SH-SY5Y (cell line): Measurements from ENCODE around the gene AHSP.

Source experiments
- GATA2 ChIP-seq: IDR thresholded peaks from 2 replicates; pipeline ENCODE4 v1.6.1; 2011; ENCODE audit warnings: mild to moderate bottlenecking, low read depth, low read length
- GATA3 ChIP-seq: IDR thresholded peaks from 2 replicates; pipeline ENCODE4 v1.6.1; 2011; ENCODE audit warnings: low read depth, mild to moderate bottlenecking, low read length, moderate library complexity

The AHSP gene, protein sequence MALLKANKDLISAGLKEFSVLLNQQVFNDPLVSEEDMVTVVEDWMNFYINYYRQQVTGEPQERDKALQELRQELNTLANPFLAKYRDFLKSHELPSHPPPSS

DNA sequence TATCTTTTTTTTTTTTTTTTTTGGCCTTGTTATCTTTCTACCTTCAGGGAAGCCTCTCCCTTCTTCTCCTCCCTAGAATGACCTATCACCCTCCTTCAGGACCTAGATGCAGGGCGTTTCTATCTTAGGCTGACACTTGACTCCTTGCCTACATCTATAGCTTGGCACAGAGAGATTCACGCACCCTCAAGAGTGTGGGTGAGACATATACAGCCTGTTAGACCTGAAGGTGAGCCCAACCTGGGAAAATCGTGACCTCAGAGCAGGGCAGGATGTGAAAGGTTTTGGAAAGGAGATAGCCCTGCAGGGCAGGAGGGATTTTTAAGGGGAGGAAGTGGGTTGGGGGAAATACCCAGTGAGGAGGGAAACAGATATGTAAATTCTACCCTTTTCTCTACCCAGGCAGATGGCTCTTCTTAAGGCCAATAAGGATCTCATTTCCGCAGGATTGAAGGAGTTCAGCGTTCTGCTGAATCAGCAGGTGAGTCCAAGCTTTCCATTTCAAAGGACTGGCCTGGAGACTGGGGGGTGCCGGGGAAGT is at the start of gene AHSP:
AHSP (plus strand) TSS at position 167 of the 541 bp plus-strand sequence; CDS start at position 407, 240 bp downstream.
- TF ChIP-seq GATA2: no peak
- TF ChIP-seq GATA3: no peak

DNA sequence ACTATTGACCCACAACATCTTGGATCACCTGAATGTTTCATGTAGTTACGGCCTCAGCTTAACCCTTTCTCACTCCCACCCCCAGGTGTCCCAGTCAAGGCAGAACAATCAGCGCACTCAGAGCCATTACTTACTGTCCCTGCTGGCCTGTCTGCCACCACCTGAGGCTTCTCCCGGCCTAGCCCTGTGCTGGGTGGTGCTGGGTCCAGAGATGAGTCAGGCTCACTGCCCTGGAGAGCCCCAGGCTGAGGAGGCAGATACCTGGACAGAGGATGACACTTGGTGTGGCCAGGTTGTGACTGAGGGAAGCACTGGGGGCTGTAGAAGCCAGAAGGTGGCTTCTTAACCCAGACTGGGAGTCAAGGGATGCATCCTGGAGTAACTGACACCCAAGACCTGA is 48.7 kb upstream of the AHSP start:
- TF ChIP-seq GATA2 (no peak), GATA3 (no peak)

DNA sequence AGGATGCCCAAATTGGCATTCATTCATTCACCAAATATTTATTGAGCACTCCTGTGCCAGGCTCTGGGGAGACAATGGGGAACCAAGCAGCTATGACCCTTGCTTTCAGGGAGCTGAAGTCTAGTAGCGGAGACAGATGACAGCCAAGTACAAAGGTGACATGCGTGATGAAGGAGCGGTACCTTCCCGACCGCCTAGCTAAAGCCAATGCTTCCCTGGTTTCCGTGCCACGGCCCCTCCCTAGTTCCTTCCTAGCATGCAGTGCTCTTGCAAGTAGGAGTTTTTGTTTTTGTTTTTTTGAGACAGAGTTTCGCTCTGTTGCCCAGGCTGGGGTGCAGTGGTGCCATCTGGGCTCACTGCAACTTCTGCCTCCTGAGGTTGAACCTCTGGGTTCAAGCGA is 47.9 kb upstream of the AHSP start:
- TF ChIP-seq GATA2: no peak
- TF ChIP-seq GATA3: no peak

DNA sequence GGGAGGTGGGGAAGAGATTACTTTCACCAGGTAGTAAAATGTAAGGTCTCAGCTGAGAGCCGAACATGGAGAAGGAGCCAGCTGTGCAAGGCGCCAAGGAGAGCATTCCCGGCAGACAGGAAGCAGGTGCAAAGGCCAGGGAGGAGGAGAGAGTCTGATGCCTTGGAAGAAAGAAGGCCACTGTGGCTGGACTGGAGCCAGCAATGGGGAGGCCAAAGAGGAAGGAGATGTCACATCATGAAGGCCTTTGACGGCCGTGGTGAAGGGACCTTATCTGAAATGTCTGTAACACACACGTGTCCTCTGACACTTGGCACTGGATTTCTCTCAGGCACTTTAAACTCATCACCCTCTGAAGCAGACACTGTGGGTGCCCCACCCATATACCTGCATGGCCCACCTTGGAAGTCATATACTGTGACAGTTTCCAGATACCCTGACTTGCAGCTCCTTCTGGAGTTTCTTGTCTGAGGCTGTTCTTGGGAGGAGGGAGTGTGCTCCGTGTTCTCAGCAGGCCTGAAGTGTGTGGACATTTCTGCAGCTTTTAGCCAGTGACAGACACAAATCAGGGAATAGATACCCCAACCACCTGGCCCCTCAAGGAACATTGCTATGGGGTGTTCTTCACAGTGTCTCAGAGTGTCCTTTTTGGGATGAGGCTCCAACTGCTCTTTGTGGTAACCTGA is 46.7 kb upstream of the AHSP start:
- no peak for TF ChIP-seq GATA2
- TF ChIP-seq GATA3: no peak

DNA sequence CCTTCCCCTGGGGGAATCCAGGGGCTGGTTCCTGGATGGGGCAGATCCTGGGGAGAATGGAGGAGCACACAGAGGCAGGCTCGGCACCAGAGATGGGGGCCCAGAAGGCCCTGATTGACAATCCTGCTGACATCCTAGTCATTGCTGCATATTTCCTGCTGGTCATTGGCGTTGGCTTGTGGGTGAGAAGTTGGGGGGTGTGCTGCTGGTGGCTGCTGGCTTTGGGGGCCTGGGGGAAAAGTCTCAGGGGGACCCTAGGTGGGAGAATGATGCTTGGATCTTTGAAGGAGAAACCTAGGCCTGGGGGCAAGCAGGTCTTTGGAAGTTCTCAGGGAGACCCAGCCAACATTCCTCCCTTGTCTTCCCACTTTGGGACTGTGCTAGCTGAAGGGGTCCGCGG is 44.6 kb upstream of the AHSP start, which contains the start of gene SLC5A2:
SLC5A2 (plus strand) TSS at position 43 of the 400 bp plus-strand sequence; CDS start at position 57, 14 bp downstream.
- no peak for TF ChIP-seq GATA2
- no peak for TF ChIP-seq GATA3

DNA sequence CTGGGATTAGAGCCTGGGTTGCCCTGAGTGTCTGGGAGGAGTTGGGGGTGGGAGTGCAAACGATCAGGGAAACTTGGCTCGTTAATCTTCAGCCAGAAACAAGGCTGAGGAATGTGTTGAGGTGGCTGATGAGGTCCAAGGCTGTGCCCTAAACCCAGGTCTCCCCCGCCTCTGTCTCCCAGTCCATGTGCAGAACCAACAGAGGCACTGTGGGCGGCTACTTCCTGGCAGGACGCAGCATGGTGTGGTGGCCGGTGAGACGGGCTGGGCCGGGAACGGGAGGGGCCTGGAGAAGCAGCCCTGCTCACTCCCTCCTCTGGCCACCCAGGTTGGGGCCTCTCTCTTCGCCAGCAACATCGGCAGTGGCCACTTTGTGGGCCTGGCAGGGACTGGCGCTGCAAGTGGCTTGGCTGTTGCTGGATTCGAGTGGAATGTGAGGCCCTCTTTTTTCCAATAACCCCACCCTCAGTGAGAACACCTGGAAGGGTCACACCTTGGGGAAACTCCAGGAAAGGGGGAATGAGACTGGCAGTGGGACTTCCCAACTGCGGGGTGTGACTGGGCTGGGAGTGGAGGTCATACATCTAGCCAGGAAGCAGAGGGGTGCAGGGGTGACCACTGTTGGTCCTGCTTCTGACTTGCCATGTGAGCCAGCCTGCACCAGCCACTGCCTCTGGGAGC is 43.1 kb upstream of the AHSP start:
- TF ChIP-seq GATA2 (no peak), GATA3 (no peak)

DNA sequence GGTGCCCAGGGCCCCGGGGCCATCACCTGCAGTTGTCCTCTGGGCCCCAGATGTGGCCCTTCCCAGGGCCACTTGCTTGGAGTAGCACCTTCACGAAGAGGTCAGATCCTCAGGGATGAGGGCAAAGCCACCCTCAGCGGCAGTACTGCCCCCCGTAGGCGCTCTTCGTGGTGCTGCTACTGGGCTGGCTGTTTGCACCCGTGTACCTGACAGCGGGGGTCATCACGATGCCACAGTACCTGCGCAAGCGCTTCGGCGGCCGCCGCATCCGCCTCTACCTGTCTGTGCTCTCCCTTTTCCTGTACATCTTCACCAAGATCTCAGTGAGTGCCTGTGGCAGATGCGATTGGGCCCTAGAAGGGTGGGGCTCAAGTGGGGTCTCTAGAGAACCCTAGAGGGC is 42.1 kb upstream of the AHSP start:
- TF ChIP-seq GATA2 (no peak), GATA3 (no peak)

DNA sequence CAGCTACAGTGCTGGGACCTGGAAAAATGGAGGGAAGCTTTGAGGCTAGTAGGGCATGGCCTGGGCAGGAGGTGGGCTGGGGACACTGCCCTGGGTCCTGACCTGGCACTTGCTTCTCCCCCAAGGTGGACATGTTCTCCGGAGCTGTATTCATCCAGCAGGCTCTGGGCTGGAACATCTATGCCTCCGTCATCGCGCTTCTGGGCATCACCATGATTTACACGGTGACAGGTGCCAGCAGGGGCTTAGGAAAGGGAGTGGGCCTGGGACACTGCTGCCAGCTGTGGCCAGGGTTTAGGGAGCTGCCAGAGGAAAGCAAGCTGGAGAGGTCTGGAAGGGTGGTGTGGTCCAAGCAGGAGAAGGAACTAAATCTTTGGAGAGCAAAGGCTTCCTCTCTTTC is 41.7 kb upstream of the AHSP start:
- TF ChIP-seq GATA3 (no peak), GATA2 (no peak)

DNA sequence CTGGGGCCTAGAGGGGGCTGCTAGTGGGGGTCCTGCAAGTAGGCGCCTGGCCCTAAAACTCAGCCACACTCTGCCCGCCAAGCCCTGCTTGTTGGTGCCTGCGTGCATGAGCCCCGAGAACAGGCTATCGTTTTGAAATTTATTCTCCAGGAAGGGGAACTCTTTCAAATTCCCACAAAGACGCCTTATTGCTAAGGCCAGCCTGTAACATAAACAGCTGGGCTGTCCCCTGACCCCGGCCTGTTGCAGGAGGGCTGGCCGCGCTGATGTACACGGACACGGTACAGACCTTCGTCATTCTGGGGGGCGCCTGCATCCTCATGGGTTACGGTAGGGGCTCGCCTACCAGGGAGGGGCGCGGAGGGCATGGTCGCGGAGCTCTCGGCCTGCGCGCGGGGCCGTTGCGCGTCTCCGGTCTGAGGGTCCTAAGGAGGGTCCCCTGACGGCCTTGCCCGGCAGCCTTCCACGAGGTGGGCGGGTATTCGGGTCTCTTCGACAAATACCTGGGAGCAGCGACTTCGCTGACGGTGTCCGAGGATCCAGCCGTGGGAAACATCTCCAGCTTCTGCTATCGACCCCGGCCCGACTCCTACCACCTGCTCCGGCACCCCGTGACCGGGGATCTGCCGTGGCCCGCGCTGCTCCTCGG is 40.5 kb upstream of the AHSP start:
- no peak for TF ChIP-seq GATA2
- no peak for TF ChIP-seq GATA3

DNA sequence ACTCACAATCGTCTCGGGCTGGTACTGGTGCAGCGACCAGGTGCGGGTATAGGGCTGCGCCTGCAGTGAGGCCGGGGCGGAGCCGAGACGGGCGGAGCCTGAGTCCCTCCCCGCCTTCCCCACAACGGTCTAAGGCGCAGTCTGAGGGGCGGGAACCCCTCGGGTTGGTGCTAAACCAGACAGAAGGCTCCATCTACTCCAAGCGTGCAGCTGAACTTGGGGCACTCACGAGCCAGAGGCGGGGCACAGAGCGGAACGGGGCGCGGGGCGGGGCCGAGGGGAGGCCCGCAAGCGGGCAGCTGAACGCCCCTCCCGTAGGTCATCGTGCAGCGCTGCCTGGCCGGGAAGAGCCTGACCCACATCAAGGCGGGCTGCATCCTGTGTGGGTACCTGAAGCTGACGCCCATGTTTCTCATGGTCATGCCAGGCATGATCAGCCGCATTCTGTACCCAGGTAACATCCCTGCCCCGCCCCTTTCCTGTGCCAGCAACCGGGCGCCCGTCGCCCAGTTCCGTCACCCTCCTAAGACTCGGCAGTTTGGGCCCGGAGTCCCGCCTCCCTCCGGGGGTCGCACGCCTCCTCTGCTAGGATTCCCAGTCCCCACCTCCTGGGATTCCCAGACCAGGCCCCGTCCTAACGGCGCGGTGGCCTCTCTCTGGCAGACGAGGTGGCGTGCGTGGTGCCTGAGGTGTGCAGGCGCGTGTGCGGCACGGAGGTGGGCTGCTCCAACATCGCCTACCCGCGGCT is 39.8 kb upstream of the AHSP start:
- TF ChIP-seq GATA2 (no peak), GATA3 (no peak)

DNA sequence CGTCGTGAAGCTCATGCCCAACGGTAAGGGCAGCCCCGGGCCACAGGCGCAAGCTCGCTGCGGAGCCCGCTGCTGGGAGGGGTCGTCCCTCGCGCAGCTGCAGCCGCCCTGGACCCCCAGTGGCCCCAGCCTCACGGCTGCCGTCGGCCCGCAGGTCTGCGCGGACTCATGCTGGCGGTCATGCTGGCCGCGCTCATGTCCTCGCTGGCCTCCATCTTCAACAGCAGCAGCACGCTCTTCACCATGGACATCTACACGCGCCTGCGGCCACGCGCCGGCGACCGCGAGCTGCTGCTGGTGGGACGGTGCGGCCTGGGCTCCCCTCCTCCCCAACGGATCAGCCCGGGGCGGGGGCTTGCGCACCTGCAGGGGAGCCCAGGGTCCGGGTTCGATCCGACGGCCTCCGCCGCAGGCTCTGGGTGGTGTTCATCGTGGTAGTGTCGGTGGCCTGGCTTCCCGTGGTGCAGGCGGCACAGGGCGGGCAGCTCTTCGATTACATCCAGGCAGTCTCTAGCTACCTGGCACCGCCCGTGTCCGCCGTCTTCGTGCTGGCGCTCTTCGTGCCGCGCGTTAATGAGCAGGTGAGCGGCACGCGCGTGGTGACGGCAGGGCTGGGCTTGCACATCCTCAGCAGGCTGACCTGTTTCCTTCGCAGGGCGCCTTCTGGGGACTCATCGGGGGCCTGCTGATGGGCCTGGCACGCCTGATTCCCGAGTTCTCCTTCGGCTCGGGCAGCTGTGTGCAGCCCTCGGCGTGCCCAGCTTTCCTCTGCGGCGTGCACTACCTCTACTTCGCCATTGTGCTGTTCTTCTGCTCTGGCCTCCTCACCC is 39.0 kb upstream of the AHSP start:
- TF ChIP-seq GATA3: no peak
- no peak for TF ChIP-seq GATA2

DNA sequence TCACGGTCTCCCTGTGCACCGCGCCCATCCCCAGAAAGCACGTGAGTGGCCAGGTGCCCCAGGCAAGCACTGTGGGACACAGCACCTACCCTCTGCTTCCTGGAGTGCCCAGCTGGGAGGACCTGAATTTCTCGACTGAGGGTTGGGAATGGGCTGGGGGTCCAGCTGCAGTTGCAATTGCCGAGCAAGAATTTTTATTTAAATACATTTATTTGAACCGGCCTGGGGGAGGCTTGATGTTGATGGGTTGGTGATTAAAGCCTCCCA is 38.5 kb upstream of the AHSP start:
- TF ChIP-seq GATA3 (no peak), GATA2 (no peak)

DNA sequence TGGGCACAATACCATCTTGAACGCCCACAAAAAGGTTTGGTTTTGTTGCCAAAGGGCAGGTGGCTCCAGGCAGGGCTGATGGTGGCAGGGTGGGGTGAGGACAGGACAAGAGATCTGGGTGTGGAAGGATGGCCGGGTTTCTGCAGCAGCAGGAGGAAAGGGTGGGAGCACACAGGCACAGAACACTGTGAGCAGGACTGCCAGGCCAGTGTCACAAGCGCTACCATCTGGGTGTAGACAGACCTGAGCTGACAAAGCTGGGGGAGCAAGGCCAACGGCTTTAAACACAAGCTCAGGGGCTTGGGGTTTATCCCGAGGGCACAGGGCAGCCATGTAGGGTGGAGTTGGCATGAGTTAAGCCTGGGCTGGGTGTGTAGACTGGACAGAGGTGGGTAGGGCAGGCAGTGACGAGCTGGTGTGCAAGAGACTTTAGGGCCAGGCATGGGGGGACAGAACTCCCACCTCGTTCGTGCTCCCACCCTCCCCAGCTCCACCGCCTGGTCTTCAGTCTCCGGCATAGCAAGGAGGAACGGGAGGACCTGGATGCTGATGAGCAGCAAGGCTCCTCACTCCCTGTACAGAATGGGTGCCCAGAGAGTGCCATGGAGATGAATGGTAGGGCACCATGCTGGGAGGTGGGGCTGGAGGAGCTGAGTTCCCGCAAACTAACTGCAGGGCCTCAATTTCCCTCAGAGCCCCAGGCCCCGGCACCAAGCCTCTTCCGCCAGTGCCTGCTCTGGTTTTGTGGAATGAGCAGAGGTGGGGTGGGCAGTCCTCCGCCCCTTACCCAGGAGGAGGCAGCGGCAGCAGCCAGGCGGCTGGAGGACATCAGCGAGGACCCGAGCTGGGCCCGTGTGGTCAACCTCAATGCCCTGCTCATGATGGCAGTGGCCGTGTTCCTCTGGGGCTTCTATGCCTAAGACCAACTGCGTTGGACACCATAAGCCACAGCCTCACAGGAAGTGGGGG is 37.8 kb upstream of the AHSP start:
- no peak for TF ChIP-seq GATA3
- TF ChIP-seq GATA2: no peak
